HEK293 (cell line): Measurements from ENCODE around the gene SLMAP.
A peak's percentile ranks its signal among the peaks of the same experiment; 100 is the strongest.

ENCODE experiments used
- BCL6B ChIP-seq: fragments of 450-650 bp; formaldehyde crosslinking; IDR thresholded peaks from 2 replicates; pipeline ENCODE4 v1.5.1; 2017; ENCODE audit warnings: missing biosample characterization, missing genetic modification characterization
- GLIS2 ChIP-seq: fragments of 450-650 bp; formaldehyde crosslinking; IDR thresholded peaks from 2 replicates; pipeline ENCODE4 v1.5.1; 2016; ENCODE audit warnings: missing biosample characterization, missing genetic modification characterization
- KLF17 ChIP-seq: fragments of 450-650 bp; formaldehyde crosslinking; IDR thresholded peaks from 2 replicates; pipeline ENCODE4 v1.5.1; 2016; ENCODE audit warnings: missing biosample characterization, missing genetic modification characterization
- SP2 ChIP-seq: fragments of 450-650 bp; formaldehyde crosslinking; IDR thresholded peaks from 2 replicates; pipeline ENCODE4 v1.5.1; 2016; ENCODE audit warnings: missing biosample characterization, missing genetic modification characterization
- ZBTB17 ChIP-seq: fragments of 450-650 bp; formaldehyde crosslinking; IDR thresholded peaks from 2 replicates; pipeline ENCODE4 v1.5.1; 2016; ENCODE audit warnings: missing biosample characterization, missing genetic modification characterization
- ZBTB20 ChIP-seq: fragments of 450-650 bp; formaldehyde crosslinking; IDR thresholded peaks from 2 replicates; pipeline ENCODE4 v1.5.1; 2016; ENCODE audit warnings: missing biosample characterization, missing genetic modification characterization
- ZBTB21 ChIP-seq: fragments of 450-650 bp; formaldehyde crosslinking; IDR thresholded peaks from 2 replicates; pipeline ENCODE4 v1.5.1; 2017; ENCODE audit warnings: missing biosample characterization, missing genetic modification characterization
- ZBTB8A ChIP-seq: fragments of 450-650 bp; formaldehyde crosslinking; IDR thresholded peaks from 2 replicates; pipeline ENCODE4 v1.5.1; 2016; ENCODE audit warnings: missing biosample characterization, missing genetic modification characterization
- ZFHX2 ChIP-seq: fragments of 450-650 bp; formaldehyde crosslinking; conservative IDR thresholded peaks from 2 replicates; pipeline ENCODE4 v1.5.1; 2016; ENCODE audit warnings: missing biosample characterization, missing genetic modification characterization
- ZNF202 ChIP-seq: fragments of 450-650 bp; formaldehyde crosslinking; IDR thresholded peaks from 2 replicates; pipeline ENCODE4 v1.5.1; 2016; ENCODE audit warnings: missing biosample characterization, missing genetic modification characterization, borderline replicate concordance
- ZNF24 ChIP-seq: fragments of 450-650 bp; formaldehyde crosslinking; IDR thresholded peaks from 2 replicates; pipeline ENCODE4 v1.5.1; 2016; ENCODE audit warnings: missing biosample characterization, missing genetic modification characterization
- ZNF324 ChIP-seq: fragments of 450-650 bp; formaldehyde crosslinking; IDR thresholded peaks from 2 replicates; pipeline ENCODE4 v1.5.1; 2016; ENCODE audit warnings: missing biosample characterization, missing genetic modification characterization
- ZNF335 ChIP-seq: fragments of 450-650 bp; formaldehyde crosslinking; conservative IDR thresholded peaks from 2 replicates; pipeline ENCODE4 v1.5.1; 2016; ENCODE audit warnings: missing biosample characterization, missing genetic modification characterization
- ZNF362 ChIP-seq: fragments of 450-650 bp; formaldehyde crosslinking; IDR thresholded peaks from 2 replicates; pipeline ENCODE4 v1.5.1; 2016; ENCODE audit warnings: missing biosample characterization, missing genetic modification characterization
- ZNF37A ChIP-seq: fragments of 450-650 bp; IDR thresholded peaks from 2 replicates; pipeline ENCODE4 v1.5.1; 2018; ENCODE audit warnings: missing biosample characterization, missing genetic modification characterization
- ZNF529 ChIP-seq: fragments of 450-650 bp; formaldehyde crosslinking; IDR thresholded peaks from 2 replicates; pipeline ENCODE4 v1.5.1; 2017; ENCODE audit warnings: missing genetic modification characterization, missing biosample characterization; ENCODE audit not compliant: insufficient replicate concordance
- ZNF561 ChIP-seq: fragments of 450-650 bp; IDR thresholded peaks from 2 replicates; pipeline ENCODE4 v1.5.1; 2018; ENCODE audit warnings: missing biosample characterization, missing genetic modification characterization, borderline replicate concordance
- ZNF600 ChIP-seq: fragments of 450-650 bp; formaldehyde crosslinking; IDR thresholded peaks from 2 replicates; pipeline ENCODE4 v1.5.1; 2016; ENCODE audit warnings: missing biosample characterization, missing genetic modification characterization
- ZNF629 ChIP-seq: fragments of 450-650 bp; formaldehyde crosslinking; IDR thresholded peaks from 2 replicates; pipeline ENCODE4 v1.5.1; 2017; ENCODE audit warnings: missing biosample characterization, missing genetic modification characterization
- ZNF639 ChIP-seq: fragments of 450-650 bp; formaldehyde crosslinking; IDR thresholded peaks from 2 replicates; pipeline ENCODE4 v1.5.1; 2016; ENCODE audit warnings: missing biosample characterization, missing genetic modification characterization
- ZNF660 ChIP-seq: fragments of 450-650 bp; IDR thresholded peaks from 2 replicates; pipeline ENCODE4 v1.5.1; 2018; ENCODE audit warnings: missing biosample characterization, mild to moderate bottlenecking, missing genetic modification characterization
- ZNF670 ChIP-seq: fragments of 450-650 bp; formaldehyde crosslinking; IDR thresholded peaks from 2 replicates; pipeline ENCODE4 v1.5.1; 2016; ENCODE audit warnings: missing biosample characterization, missing genetic modification characterization, low read depth
- ZNF747 ChIP-seq: fragments of 450-650 bp; formaldehyde crosslinking; IDR thresholded peaks from 2 replicates; pipeline ENCODE4 v1.5.1; 2016; ENCODE audit warnings: missing biosample characterization, missing genetic modification characterization
- ZNF792 ChIP-seq: fragments of 450-650 bp; formaldehyde crosslinking; IDR thresholded peaks from 2 replicates; pipeline ENCODE4 v1.5.1; 2016; ENCODE audit warnings: missing biosample characterization, missing genetic modification characterization
- ZXDB ChIP-seq: fragments of 450-650 bp; formaldehyde crosslinking; IDR thresholded peaks from 2 replicates; pipeline ENCODE4 v1.5.1; 2016; ENCODE audit warnings: missing biosample characterization, missing genetic modification characterization

SLMAP gene

GRCh38 chr3:57755741-57756527 lies at the start of gene SLMAP (continued):
- 0 out of 2 replicates have a peak, but pooled peaks have one; percentile 35 for TF ChIP-seq ZBTB21
- peak; percentile 90 for TF ChIP-seq ZBTB20 (tag by site-specific recombination)
- TF ChIP-seq ZNF24 (tag by site-specific recombination) = peak; percentile 78
- 0 out of 2 replicates have a peak, but pooled peaks have one; percentile 26 for TF ChIP-seq KLF17 (tag by site-specific recombination)
- TF ChIP-seq ZBTB8A (tag by site-specific recombination) = peak; percentile 44; the same call in 1 of the 2 replicates
- TF ChIP-seq SP2 (tag by site-specific recombination) = peak; percentile 36
- TF ChIP-seq ZNF324 (tag by site-specific recombination) = peak; percentile 33; the same call in 1 of the 2 replicates
- peak; percentile 52; the same call in 1 of the 2 replicates for TF ChIP-seq ZNF660
- TF ChIP-seq ZNF561 (tag by site-specific recombination) = peak; percentile 73; the same call in 1 of the 2 replicates
- TF ChIP-seq BCL6B (tag by site-specific recombination) = peak; percentile 98
- peak; percentile 76 for TF ChIP-seq GLIS2 (tag by site-specific recombination)
- 0 out of 2 replicates have a peak, but pooled peaks have one; percentile 23 for TF ChIP-seq ZNF362 (tag by site-specific recombination)
- no peak for TF ChIP-seq ZNF747
- TF ChIP-seq ZNF670 = no peak
- TF ChIP-seq ZNF335 (tag by site-specific recombination) = peak; percentile 99
- peak; percentile 71 for TF ChIP-seq ZNF629 (tag by site-specific recombination)
- no peak for TF ChIP-seq ZNF529
- peak; percentile 87 for TF ChIP-seq ZBTB17 (tag by site-specific recombination)
- 0 out of 2 replicates have a peak, but pooled peaks have one; percentile 37 for TF ChIP-seq ZFHX2
- TF ChIP-seq ZNF37A (tag by site-specific recombination) = no peak
- 0 out of 2 replicates have a peak, but pooled peaks have one; percentile 48 for TF ChIP-seq ZNF792 (tag by site-specific recombination)
- no peak for TF ChIP-seq ZNF202 (tag by site-specific recombination)
- peak; percentile 57; the same call in 1 of the 2 replicates for TF ChIP-seq ZNF639
- peak; percentile 71 for TF ChIP-seq ZNF600 (tag by site-specific recombination)
- peak; percentile 81 for TF ChIP-seq ZXDB (tag by site-specific recombination)
